A549 (cell line): Measurements from ENCODE around the gene OPN1SW. TPM values are rescaled to one million over a fixed set of nuclear protein-coding genes. Genes with fewer than 3 reads are reported as not detected.

Source experiments
- ATAC-seq, 2 experiments: fragments of 200-7000 bp in 1 of 2; fragments of >200 bp in 1 of 2; cut with Nextera tagmentation in 1 of 2; cut with Tn5 transposase in 1 of 2; 3 replicates each; pipeline versions ENCODE4 v1.8.0 to v1.9.1; 2018 to 2020; ENCODE audit warnings: mild to moderate bottlenecking in 1 of 2, moderate library complexity in 1 of 2
- CTCF ChIA-PET: fragments of 300-600 bp; sonication (Branson Sonifier 250); formaldehyde crosslinking; extraction: SDS; loops from one replicate; lab custom pipeline; 2021; ENCODE audit warnings: antibody characterized with exemption, inconsistent platforms; lab: Yijun Ruan, JAX
- POLR2A ChIA-PET: fragments of 350-600 bp; formaldehyde crosslinking; extraction: SDS; loops from one replicate; lab custom pipeline; 2021; ENCODE audit warnings: antibody characterized with exemption, inconsistent platforms; lab: Yijun Ruan, JAX
- DNase-seq, 2 experiments: peaks; one replicate each; pipeline versions ENCODE4 v3.0.0 to v3.0.0-alpha.2; 2011 to 2016; ENCODE audit warnings: low read depth in 1 of 2, low spot score in 1 of 2
- FAIRE-seq: peaks from 2 replicates; lab custom pipeline; 2011; peaks lifted over from hg19 to GRCh38; lab: Jason Lieb, UNC
- H3K27ac ChIP-seq, 2 experiments: fragments of >200 bp; sonication (Bioruptor Twin); formaldehyde crosslinking; 3 replicates each; pipeline ENCODE4 v1.5.1; 2016 to 2017
- H3K4me1 ChIP-seq: fragments of >200 bp; sonication (Bioruptor Twin); formaldehyde crosslinking; 3 replicates; pipeline ENCODE4 v1.6.1; 2016
- H3K4me2 ChIP-seq: fragments of >200 bp; sonication (Bioruptor Twin); formaldehyde crosslinking; 3 replicates; pipeline ENCODE4 v1.6.1; 2016
- H3K4me3 ChIP-seq: fragments of >200 bp; sonication (Bioruptor Twin); formaldehyde crosslinking; 3 replicates; pipeline ENCODE4 v1.5.1; 2016
- H3K9me3 ChIP-seq: fragments of >200 bp; sonication (Bioruptor Twin); formaldehyde crosslinking; 3 replicates; pipeline ENCODE4 v1.6.1; 2016
- CBX2 ChIP-seq: fragments of 200-600 bp; sonication (generic); IDR thresholded peaks from 2 replicates; pipeline ENCODE4 v1.6.1; 2016; ENCODE audit warnings: low read depth, mild to moderate bottlenecking, borderline replicate concordance
- CBX8 ChIP-seq: fragments of 200-600 bp; sonication (generic); IDR thresholded peaks from 2 replicates; pipeline ENCODE4 v1.6.1; 2016
- CHD2 ChIP-seq: fragments of 150-350 bp; IDR thresholded peaks from 2 replicates; pipeline ENCODE4 v1.6.1; 2014; ENCODE audit warnings: low read length; ENCODE audit not compliant: partially characterized antibody
- ESRRA ChIP-seq: fragments of 150-350 bp; IDR thresholded peaks from 2 replicates; pipeline ENCODE4 v1.6.1; 2014; ENCODE audit warnings: mild to moderate bottlenecking, low read length, borderline replicate concordance
- FOSL2 ChIP-seq, 2 experiments: fragments of 450-650 bp in 1 of 2; fragments of >200 bp in 1 of 2; sonication (Bioruptor Twin) in 1 of 2; formaldehyde crosslinking; IDR thresholded peaks; 2 replicates each; pipeline versions ENCODE4 v1.5.0 to v1.6.1; 2016 to 2020; ENCODE audit warnings: mild to moderate bottlenecking in 1 of 2, moderate library complexity in 1 of 2
- FOXS1 ChIP-seq: fragments of 250-450 bp; sonication (Bioruptor Pico); IDR thresholded peaks from 2 replicates; pipeline ENCODE4 v1.5.0; 2020; ENCODE audit warnings: mild to moderate bottlenecking, moderate library complexity
- GATA3 ChIP-seq: IDR thresholded peaks from 2 replicates; pipeline ENCODE4 v1.6.1; 2012; ENCODE audit warnings: borderline replicate concordance
- HDAC2 ChIP-seq: fragments of 200-600 bp; sonication (generic); IDR thresholded peaks from 2 replicates; pipeline ENCODE4 v1.6.1; 2016
- HOXA7 ChIP-seq: fragments of 250-450 bp; sonication (Bioruptor Pico); IDR thresholded peaks from 2 replicates; pipeline ENCODE4 v1.5.0; 2020; ENCODE audit warnings: mild to moderate bottlenecking, moderate library complexity
- HOXB13 ChIP-seq: fragments of 250-450 bp; sonication (Bioruptor Pico); IDR thresholded peaks from 2 replicates; pipeline ENCODE4 v1.5.0; 2020; ENCODE audit warnings: low read depth, mild to moderate bottlenecking, moderate library complexity
- JUNB ChIP-seq: fragments of >200 bp; sonication (Bioruptor Twin); formaldehyde crosslinking; IDR thresholded peaks from 2 replicates; pipeline ENCODE4 v1.6.1; 2016
- KDM1A ChIP-seq: fragments of 200-600 bp; sonication (generic); IDR thresholded peaks from 2 replicates; pipeline ENCODE4 v1.6.1; 2016; ENCODE audit warnings: low read depth, mild to moderate bottlenecking
- MAFK ChIP-seq: fragments of 450-650 bp; IDR thresholded peaks from 2 replicates; pipeline ENCODE4 v1.6.1; 2014; ENCODE audit not compliant: partially characterized antibody
- MYC ChIP-seq: IDR thresholded peaks from 2 replicates; pipeline ENCODE4 v1.6.1; 2012; ENCODE audit warnings: mild to moderate bottlenecking, inconsistent platforms, low read length, improper control_type of control experiment, borderline replicate concordance
- NR3C1 ChIP-seq: fragments of >200 bp; sonication (Bioruptor Twin); formaldehyde crosslinking; IDR thresholded peaks from 3 replicates; pipeline ENCODE4 v1.6.1; 2017
- POLR2A ChIP-seq: IDR thresholded peaks from 2 replicates; pipeline ENCODE4 v1.6.1; 2012; ENCODE audit warnings: mild to moderate bottlenecking, low read length
- POLR2AphosphoS2 ChIP-seq: conservative IDR thresholded peaks from 2 replicates; pipeline ENCODE4 v1.6.1; 2012; ENCODE audit warnings: low read length, improper control_type of control experiment, inconsistent platforms
- RAD21 ChIP-seq, 2 experiments: fragments of >200 bp in 1 of 2; sonication (Bioruptor Twin) in 1 of 2; formaldehyde crosslinking in 1 of 2; IDR thresholded peaks in 1 of 2; conservative IDR thresholded peaks in 1 of 2; 2 replicates in 1 of 2; 3 replicates in 1 of 2; pipeline ENCODE4 v1.6.1; 2012 to 2018; ENCODE audit warnings: inconsistent platforms in 1 of 2
- SMC3 ChIP-seq: fragments of >200 bp; sonication (Bioruptor Twin); formaldehyde crosslinking; IDR thresholded peaks from 3 replicates; pipeline ENCODE4 v1.6.1; 2018; ENCODE audit warnings: inconsistent platforms
- SREBF2 ChIP-seq: fragments of 450-650 bp; IDR thresholded peaks from 2 replicates; pipeline ENCODE4 v1.6.1; 2014; ENCODE audit warnings: mild to moderate bottlenecking, moderate library complexity
- TP53 ChIP-seq: fragments of 250-450 bp; sonication (Bioruptor Pico); IDR thresholded peaks from 2 replicates; pipeline ENCODE4 v1.5.0; 2021; ENCODE audit warnings: mild to moderate bottlenecking, moderate library complexity
- ZFP36 ChIP-seq: fragments of 450-650 bp; IDR thresholded peaks from 2 replicates; pipeline ENCODE4 v1.6.1; 2014; ENCODE audit warnings: borderline replicate concordance; ENCODE audit not compliant: partially characterized antibody
- ZNF302 ChIP-seq: fragments of 250-450 bp; sonication (Bioruptor Pico); IDR thresholded peaks from 2 replicates; pipeline ENCODE4 v1.9.0; 2021; ENCODE audit warnings: inconsistent platforms, mild to moderate bottlenecking, moderate library complexity
- ZSCAN20 ChIP-seq: fragments of 250-450 bp; sonication (Bioruptor Pico); IDR thresholded peaks from 2 replicates; pipeline ENCODE4 v1.8.0; 2022; ENCODE audit warnings: mild to moderate bottlenecking, moderate library complexity
- WGBS: methylation state at CpG from one replicate; pipeline ENCODE4 v1.1.6; 2017; ENCODE audit errors: missing lambda C conversion rate; 5-methylcytosine and 5-hydroxymethylcytosine counted together
- polyA plus RNA-seq, 4 experiments: library from polyadenylated mRNA; depleted of rRNA in 3 of 4; stranded (reverse); fragments of >200 nt; fragmentation: RNase III in 1 of 4; extraction: RNeasy Plus Mini Kit Qiagen cat#74134 plus additional on column Dnase treatment in 1 of 4; gene quantifications; 2 replicates in 3 of 4; 3 replicates in 1 of 4; pipeline ENCODE4 v1.2.3, GENCODE V29; 2011 to 2017
- TF ChIP-seq, protein P1 (sequence below): fragments of >200 bp; sonication (Bioruptor Twin); formaldehyde crosslinking; IDR thresholded peaks from 3 replicates; pipeline ENCODE4 v1.5.1; 2016
- TF ChIP-seq, protein P2 (sequence below): fragments of 450-650 bp; IDR thresholded peaks from 2 replicates; pipeline ENCODE4 v1.6.1; 2014; ENCODE audit warnings: antibody characterized with exemption

Gene OPN1SW
- polyA plus RNA-seq, 2 of the 4 experiments (the other 2 are of a cell fraction): not detected

DNA sequence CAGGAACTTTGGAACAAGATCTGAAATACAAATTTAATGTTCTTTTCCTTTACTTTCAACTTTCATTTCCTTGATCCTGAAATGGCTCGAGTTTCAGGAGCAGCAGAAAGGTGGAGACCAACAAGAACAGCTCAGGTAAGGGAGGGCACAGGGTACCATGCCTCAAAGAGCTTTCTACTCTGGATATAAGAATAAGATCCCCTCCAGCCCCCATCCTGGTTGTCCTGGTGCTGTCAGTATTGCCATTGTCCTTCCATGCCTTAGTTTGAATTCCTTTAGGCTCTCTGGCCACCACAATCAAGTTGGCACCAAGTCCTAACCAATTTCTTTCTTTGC, 48.9 kb downstream of the OPN1SW start:
- ATAC-seq (no peak), DNase-seq (no peak), FAIRE-seq (no peak)
- Histone ChIP-seq H3K9me3 (no peaks in the 10 kb centered on the region), H3K4me2 (no peak overlapping the region), H3K27ac (no peak overlapping the region), H3K4me3 (no peak overlapping the region), H3K4me1 (no peaks in the 10 kb centered on the region)
- TF ChIP-seq MAFK (no peak), CBX8 (no peak), ZSCAN20 (CRISPR knock-in tag) (no peak), NR3C1 (no peak), ZNF302 (CRISPR knock-in tag) (no peak), ZFP36 (no peak), TP53 (no peak), SREBF2 (no peak), FOXS1 (CRISPR knock-in tag) (no peak)
- ChIA-PET CTCF (interaction anchor here (0.9 to 1.5 kb wide), 3 partner anchors 9 to 157 kb away, joined by 3 to 5 read pairs (median 4); no protein-coding TSS in a partner anchor), POLR2A (no interaction called here)
- WGBS: 2% methylated on average over 1 of the region's 1 CpG

DNA sequence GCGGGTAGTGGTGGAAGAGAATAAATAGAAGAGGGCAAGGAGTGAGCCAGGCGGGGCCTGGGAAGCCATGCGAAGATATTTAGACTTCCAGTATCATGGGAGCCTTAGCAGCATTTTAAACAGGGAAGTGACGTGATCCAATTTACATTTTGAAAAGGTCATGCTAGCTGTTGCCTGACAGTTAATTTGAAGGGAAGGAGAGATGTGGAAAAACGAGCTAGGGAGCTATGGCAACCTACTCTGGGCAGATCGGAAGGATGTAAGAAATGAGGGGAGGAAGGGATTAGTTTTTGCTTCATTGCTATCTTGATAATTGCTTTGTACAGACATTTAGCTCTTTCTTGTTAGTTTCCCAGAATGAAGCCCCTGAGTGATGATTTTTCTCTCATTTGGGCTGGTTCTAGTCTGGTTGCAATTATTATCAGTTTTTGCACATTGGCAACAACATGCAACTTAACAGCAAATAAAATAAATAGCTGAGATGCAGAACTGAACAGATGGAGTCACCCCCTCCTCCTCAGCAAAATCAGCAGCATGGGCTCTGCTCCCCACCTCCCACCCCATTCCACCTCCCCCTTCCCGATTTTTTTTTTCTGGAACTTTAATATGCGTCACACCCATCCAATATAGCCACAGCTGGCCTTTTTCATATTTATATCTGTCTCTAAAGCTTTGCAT, 49.4 kb downstream of the OPN1SW start:
- Histone ChIP-seq H3K4me2 (no peak overlapping the region), H3K9me3 (no peaks in the 10 kb centered on the region), H3K4me1 (no peaks in the 10 kb centered on the region), H3K4me3 (no peak overlapping the region), H3K27ac (no peak overlapping the region)
- TF ChIP-seq, protein P1, sequence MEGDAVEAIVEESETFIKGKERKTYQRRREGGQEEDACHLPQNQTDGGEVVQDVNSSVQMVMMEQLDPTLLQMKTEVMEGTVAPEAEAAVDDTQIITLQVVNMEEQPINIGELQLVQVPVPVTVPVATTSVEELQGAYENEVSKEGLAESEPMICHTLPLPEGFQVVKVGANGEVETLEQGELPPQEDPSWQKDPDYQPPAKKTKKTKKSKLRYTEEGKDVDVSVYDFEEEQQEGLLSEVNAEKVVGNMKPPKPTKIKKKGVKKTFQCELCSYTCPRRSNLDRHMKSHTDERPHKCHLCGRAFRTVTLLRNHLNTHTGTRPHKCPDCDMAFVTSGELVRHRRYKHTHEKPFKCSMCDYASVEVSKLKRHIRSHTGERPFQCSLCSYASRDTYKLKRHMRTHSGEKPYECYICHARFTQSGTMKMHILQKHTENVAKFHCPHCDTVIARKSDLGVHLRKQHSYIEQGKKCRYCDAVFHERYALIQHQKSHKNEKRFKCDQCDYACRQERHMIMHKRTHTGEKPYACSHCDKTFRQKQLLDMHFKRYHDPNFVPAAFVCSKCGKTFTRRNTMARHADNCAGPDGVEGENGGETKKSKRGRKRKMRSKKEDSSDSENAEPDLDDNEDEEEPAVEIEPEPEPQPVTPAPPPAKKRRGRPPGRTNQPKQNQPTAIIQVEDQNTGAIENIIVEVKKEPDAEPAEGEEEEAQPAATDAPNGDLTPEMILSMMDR: no peak
- TF ChIP-seq HOXB13 (CRISPR knock-in tag) (no peak), KDM1A (no peak), ZNF302 (CRISPR knock-in tag) (no peak), JUNB (no peak), CHD2 (no peak)
- ATAC-seq: no peak
- FAIRE-seq: no peak
- DNase-seq: no peak
- ChIA-PET POLR2A (no interaction called here), CTCF (interaction anchor here (0.8 to 1.5 kb wide), 7 partner anchors 10 to 366 kb away, joined by 3 to 5 read pairs (median 4); partner anchors contain the start of genes CALU and GARIN1A)
- 62% methylated on average over 8 of the region's 8 CpGs for WGBS

DNA sequence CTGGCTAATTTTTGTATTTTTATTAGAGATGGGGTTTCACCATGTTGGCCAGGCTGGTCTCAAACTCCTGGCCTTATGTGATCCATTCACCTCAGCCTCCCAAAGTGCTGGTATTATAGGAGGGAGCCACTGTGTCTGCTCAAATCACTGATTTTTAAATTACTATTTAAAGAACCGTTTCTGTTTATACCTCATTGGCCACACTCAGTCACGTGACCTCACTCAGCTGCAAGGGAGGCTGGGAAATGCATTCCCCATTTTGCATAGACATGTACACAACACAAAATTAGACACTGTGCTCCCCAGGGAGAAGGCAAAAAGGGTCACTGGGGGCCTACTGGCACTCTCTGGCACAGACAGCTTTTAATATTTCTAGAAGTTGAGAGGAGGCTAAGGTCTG, 50.1 kb downstream of the OPN1SW start:
- WGBS: 62% methylated on average over 2 of the region's 2 CpGs
- ATAC-seq: no peak
- FAIRE-seq: no peak

DNA sequence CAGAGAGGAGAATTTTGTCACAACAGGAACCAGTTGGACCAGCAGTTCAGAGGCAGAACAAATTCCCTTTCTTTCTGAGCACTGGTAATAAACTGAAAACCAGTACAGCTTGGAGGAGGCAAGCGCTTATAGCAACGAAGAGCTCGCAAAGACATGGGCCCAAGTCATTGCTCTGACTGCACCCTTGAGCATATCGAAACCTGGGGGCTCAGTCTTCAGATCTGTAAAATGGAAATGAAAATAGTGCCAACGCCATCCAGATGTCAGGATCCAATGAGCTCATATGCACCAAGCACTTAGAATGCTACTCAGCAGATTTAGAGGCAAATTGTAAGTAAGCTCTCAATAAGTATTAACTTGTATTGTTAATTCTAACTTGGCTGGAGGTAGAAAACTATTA, 50.9 kb downstream of the OPN1SW start:
- Histone ChIP-seq H3K27ac (no peak overlapping the region), H3K4me1 (no peaks in the 10 kb centered on the region), H3K9me3 (no peaks in the 10 kb centered on the region), H3K4me3 (no peak overlapping the region), H3K4me2 (no peak overlapping the region)
- TF ChIP-seq RAD21 (conservative IDR thresholded peaks at IDR 0.05 in 1 of 2, IDR thresholded peaks at IDR 0.05 in 1 of 2) (no peak), NR3C1 (no peak), CBX2 (no peak), HOXA7 (CRISPR knock-in tag) (no peak), HDAC2 (no peak), CHD2 (no peak), GATA3 (no peak), ESRRA (no peak), ZSCAN20 (CRISPR knock-in tag) (no peak), FOSL2 (IDR thresholded peaks at IDR 0.05) (no peak), FOSL2 (CRISPR knock-in tag; IDR thresholded peaks at IDR 0.05) (no peak), POLR2A (no peak), POLR2AphosphoS2 (no peak), CBX8 (no peak)
- POLR2A ChIA-PET: interaction anchor here (0.6 to 0.8 kb wide), 2 partner anchors 14 to 378 kb away, joined by 3 to 8 read pairs; no protein-coding TSS in a partner anchor
- DNase-seq (no peak), FAIRE-seq (no peak), ATAC-seq (no peak)
- 65% methylated on average over 5 of the region's 5 CpGs for WGBS
- CTCF ChIA-PET: interaction anchor here (0.6 to 1.7 kb wide), 4 partner anchors 11 to 367 kb away, joined by 3 to 4 read pairs (median 3); partner anchors contain the start of gene CALU

More for the DNA sequence above, 50.1 kb downstream of the OPN1SW start:
- DNase-seq: no peak
- Histone ChIP-seq H3K4me1 (no peaks in the 10 kb centered on the region), H3K4me3 (no peak overlapping the region), H3K9me3 (no peaks in the 10 kb centered on the region), H3K27ac (no peak overlapping the region), H3K4me2 (no peak overlapping the region)
- ChIA-PET POLR2A (no interaction called here), CTCF (interaction anchor here (0.8 to 1.7 kb wide), 7 partner anchors 11 to 366 kb away, joined by 3 to 5 read pairs (median 4); partner anchors contain the start of genes CALU and GARIN1A)
- TF ChIP-seq, protein P2, sequence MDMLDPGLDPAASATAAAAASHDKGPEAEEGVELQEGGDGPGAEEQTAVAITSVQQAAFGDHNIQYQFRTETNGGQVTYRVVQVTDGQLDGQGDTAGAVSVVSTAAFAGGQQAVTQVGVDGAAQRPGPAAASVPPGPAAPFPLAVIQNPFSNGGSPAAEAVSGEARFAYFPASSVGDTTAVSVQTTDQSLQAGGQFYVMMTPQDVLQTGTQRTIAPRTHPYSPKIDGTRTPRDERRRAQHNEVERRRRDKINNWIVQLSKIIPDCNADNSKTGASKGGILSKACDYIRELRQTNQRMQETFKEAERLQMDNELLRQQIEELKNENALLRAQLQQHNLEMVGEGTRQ: peak; percentile 46
- TF ChIP-seq SMC3: no peak
- TF ChIP-seq FOXS1 (CRISPR knock-in tag): no peak
- TF ChIP-seq MYC: no peak
